GM19455 (cell line): Measurements from ENCODE around the gene WNT16.
"Not testable (repeated sequence)": the region's sequence is repeated elsewhere in the genome, so short reads cannot be mapped to it uniquely, and the experiment has no call there.

Experiments
- ATAC-seq: cut with Tn5 transposase; IDR thresholded peaks from one replicate; pipeline ENCODE4 v1.9.1; 2021; ENCODE audit not compliant: unreplicated experiment

The WNT16 gene, protein sequence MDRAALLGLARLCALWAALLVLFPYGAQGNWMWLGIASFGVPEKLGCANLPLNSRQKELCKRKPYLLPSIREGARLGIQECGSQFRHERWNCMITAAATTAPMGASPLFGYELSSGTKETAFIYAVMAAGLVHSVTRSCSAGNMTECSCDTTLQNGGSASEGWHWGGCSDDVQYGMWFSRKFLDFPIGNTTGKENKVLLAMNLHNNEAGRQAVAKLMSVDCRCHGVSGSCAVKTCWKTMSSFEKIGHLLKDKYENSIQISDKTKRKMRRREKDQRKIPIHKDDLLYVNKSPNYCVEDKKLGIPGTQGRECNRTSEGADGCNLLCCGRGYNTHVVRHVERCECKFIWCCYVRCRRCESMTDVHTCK

GRCh38 chr7:121328508-121329190 lies at the start of gene WNT16:
Gene WNT16, plus strand, starts transcription at chr7:121329000. Its CDS starts 293 bp downstream, at chr7:121329293.
- ATAC-seq: no peak

GRCh38 chr7:121279060-121279620 lies 49.7 kb upstream of the WNT16 start:
- ATAC-seq: no peak

DNA sequence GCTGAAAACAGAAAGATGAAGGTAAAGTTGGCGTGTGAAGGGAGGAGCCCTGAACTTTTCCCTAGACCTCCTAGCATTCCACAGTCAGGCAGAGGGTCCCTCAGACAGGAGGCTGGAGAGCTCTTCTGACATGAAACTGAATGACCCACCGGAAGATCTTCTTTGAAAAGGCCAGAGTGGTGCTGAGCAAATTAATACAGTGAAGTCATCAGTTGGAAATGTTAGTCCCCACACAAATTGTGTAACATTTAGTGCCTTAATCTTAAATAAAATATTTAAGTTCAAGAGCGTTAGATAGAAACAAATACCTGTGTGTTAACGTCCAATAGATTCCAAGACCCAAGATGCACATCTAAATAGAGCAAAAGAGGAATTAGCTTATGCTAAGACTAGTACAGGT lies 49.0 kb upstream of the WNT16 start:
- ATAC-seq: no peak

DNA sequence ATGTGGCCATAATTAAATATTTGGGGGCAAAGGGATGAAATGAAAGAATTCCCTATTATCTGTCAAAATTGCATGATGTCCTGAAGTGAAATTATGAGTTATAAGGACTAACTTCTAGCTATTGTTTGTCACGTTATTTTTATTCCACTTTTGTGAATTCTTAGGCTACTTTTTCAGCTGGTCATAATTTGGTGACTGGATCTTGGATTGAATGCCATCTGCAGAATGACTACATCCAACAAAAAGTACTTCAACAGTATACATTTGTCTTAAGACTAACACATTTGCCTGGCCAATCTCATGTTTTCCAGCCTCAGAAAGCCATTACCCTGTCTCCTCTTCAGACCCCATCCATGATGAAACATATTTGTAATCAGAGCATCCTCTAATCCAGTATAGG lies 48.1 kb upstream of the WNT16 start:
- no peak for ATAC-seq

DNA sequence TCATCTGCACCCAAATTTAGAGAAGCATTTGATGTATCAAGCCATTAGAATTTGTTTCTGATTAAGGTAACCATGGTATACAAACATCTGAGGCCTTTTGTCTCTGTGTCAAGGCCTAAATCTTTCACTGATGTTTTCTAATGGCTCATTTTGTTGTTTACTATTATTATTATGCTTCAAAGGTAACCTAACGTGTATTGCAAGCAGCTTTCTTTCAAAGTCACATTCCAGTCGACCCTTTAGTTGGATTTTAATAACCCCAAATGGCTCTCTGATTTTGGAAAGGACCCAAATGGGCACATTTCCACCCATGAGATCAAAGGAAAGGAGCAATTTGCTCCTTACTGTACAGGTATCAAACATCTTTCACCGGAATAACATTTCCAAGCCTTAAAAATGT lies 46.7 kb upstream of the WNT16 start:
- no peak for ATAC-seq

GRCh38 chr7:121285066-121285667 lies 43.6 kb upstream of the WNT16 start:
- ATAC-seq: no peak

- ATAC-seq: no peak
Observed at GRCh38 chr7:121286186-121286585, 42.6 kb upstream of the WNT16 start.

- no peak for ATAC-seq
Observed at GRCh38 chr7:121286742-121287734, 41.8 kb upstream of the WNT16 start.

GRCh38 chr7:121288894-121289293 lies 39.9 kb upstream of the WNT16 start:
- ATAC-seq: no peak

DNA sequence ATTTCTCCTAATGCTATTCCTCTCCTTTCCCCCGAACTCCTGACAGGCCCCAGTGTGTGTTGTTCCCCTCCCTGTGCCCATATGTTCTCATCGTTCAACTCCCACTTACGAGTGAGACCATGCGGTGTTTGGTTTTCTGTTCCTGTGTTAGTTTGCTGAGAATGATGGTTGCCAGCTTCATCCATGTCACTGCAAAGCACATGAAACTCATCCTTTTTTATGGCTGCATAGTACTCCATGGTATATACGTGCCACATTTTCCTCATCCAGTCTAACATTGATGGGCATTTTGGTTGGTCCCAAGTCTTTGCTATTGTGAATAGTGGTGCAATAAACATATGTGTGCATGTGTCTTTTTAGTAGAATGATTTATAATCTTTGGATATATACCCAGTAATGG lies 38.9 kb upstream of the WNT16 start:
- not testable (repeated sequence) for ATAC-seq

DNA sequence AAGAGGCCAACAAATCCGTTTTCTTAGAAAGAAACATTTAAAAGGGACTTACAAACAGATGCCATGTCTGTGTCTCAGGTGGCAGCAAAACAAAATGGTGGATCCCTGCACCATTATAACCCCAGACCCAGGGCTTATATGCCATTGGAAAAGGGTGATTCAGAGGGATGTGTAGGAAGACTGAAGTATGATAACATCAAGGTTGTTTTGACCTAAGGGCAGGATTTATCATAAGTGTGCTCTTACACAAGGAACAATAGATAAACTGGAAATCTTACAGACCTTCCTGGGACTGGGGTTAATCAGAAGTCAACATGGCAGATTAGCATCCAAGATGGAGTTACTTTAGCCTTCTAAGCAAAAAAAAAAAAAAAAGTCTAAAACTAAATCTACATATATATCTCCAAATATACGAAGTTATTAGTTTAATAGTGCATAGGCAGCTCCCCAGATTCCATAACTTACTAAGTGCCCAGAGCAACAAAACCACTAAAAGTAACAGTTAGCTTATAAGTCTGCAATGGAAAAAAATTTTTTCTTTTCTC lies 34.3 kb upstream of the WNT16 start:
- no peak for ATAC-seq

- ATAC-seq: no peak
Observed at GRCh38 chr7:121297843-121298242, 31.0 kb upstream of the WNT16 start.

DNA sequence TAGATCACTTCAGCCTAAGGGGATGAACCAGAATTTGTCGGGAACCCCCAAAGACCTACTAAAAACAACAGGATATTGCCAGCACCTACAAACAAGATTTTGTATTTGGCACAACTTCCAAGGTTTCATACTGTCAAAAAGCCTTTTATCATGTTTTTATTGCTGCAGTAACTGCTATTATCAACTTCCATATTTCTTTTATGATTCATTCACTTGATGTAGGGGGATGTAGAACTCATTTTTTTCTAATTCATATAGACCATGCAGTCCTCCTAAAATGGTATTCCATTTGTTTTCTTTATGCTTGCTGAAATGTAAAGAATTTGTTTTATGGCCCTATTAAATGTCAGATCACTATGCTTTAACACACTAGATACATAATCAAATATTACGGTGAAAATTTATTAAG lies 30.0 kb upstream of the WNT16 start:
- no peak for ATAC-seq

DNA sequence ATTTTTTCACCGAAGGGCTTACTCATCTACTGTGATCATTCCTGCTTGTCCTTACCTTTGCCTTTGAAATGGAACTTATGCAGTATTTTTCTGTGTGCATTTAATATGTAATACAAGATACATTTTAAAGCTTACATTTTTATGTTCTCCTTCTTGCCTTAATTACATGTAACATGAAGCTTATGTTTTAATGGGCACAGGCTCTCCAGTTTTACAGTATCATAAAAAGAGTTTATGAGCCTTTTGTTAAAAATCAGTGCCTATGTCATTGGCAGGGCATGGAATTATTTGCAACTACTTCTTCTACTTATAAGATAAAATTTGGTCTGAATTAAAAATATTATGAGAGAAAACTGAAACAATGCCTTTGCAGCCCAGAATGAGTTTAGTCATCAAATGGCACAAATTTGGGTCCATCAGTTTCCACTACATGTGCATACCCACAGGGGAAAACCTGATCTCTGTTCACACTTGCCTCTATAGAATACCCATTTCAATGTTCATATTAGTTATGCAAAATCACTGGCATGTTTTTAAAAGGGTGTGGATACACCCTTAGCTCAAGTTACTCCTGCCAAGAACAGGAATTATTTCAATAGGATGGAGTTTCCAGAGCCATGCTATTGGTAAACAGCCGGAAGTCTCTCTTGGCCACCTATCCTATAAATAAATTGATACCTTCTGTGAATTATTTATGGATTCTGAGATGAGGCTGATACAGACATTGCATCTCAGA lies 27.9 kb upstream of the WNT16 start:
- no peak for ATAC-seq

DNA sequence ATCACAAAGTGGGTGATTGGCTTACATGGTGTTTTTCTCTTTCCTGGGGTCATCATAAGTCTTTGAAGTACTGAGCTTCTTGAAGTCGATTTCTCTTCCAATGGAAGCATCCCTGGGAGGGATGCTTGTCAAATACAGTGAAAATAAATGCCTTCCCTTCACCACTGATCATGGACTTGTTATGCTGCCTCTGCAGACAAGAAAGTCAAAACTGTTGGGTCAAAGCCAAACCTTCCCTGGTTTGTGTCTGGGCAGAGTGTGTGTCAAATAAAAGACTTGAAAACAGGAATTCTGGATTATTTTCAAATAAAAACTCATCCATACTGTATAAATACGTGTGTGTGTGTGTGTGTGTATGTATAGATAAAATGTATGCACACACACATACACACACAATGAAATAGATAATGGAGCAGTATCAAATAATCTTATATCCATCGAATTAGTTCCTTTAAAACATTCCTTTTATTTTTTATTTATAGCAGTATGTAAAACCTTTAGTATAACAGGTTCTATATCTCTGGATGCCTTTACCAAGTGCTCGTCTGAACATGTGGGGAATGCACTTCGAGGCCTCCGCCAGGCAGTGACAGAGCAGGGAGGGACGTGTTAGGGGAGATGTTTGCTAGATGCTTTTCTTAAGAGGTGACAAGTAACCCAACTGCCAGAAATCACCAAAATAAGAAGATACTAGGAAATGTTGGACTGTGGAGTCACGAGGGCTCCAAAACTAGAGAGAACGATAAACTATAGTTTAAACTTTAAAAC lies 27.2 kb upstream of the WNT16 start:
- no peak for ATAC-seq

DNA sequence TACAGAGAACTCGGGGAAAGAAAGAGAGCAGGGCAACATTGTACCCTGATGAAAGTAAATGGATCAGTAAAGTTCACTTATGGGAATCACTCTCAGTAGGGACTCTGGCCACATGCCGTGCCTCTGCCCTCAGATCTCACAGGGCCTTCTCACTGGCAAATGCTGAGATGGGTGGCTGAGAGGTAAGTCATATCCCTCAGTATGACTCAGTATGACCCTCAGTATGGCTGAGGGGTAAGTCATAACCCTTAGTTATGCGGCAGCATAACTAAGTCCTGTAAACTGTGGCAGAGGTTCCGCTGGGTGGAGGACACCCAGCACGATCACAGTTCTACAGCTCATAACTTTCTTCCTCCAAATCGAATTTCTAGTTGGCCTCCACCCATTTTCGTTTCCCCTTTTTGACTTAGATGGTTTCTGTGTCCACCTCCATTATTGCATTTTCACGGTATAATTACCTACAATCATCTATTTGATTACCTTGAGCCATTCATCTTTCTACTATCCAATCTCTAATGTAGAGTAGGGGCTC lies 26.5 kb upstream of the WNT16 start:
- ATAC-seq: peak; percentile 92

DNA sequence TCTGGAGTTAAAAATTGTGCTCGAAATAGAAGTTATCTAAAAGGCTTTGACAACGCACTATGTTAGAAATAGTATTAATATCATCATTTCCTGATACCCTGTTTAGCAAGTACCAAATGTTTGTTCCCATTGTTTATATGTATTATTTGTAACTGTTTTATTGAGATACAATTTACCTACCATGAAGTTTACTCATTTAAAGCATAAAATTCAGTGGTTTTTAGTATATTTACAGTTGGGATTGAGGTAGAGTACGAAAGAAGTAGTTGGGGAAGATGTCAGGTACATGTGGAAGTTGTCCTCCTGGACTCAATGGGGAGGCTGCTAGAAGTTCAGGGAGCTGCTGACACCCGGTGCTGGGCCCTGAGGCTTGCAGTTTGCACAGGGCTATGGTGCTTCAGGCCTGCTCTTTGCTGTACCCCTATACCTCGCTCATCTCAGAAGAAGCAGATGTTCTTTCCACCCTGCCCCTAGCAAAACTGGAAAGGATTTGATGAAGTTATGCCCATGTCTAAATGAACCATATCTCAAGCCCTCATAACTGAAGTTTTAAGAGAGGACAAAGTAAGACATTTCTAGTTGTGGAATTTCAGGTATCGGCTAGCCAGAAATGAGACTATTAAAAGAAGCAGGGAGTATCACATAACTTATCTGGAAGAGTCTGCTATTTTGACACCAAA lies 25.2 kb upstream of the WNT16 start:
- no peak for ATAC-seq

GRCh38 chr7:121304102-121304658 lies 24.6 kb upstream of the WNT16 start:
- ATAC-seq: no peak
